ENCODE data around the gene PIGBOS1.
A peak's percentile ranks its signal among the peaks of the same experiment; 100 is the strongest.

PIGBOS1 gene

DNA sequence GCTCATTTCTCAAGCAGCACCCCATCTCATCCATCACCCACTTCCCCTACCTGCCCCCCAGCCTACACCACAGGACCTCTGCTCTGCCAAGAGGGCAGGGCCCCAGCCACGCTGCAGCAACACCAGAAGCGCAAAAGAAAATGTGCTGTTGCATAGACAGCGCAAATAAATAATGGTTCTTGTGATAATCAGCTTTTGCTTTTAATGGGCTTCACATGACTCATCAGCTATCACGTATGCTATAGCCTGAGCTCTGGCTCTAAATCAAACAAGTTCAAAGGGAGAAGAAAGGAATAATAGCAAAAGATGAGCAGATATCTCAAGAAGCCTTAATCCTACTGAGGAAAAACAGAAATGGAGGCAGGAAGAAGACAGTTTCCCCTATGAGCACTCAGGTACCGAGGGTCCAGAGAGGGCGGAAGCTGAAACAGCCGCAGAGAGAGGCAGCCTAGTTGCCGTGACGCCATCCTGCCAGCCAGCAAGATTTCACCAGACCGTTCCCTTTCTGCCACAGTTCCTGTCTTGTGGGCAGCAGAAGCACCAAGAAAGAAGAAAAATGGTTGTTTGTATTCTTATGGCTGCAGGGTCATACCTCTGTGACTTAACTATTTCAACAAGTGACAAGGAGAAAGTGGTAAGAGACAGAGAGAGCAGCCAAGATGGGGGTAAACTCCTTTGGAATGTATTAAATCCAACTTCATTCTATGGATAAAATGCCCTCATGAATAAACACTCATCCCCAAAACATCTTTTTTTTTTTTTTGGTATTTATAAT lies 51.3 kb downstream of the PIGBOS1 start:
- Histone ChIP-seq H4K20me1 (ENCODE audit: low read depth, low read length) (no peaks in the 10 kb centered on the region; the same call in 1 of the 2 replicates), H3K4me2 (ENCODE audit: low read depth, low read length, poor library complexity, severe bottlenecking) (peak overlapping the region; percentile 23), H3K79me2 (ENCODE audit: insufficient read depth, low read length) (no peaks in the 10 kb centered on the region), H2AFZ (ENCODE audit: low read depth, low read length, severe bottlenecking) (peak overlapping the region; percentile 63), H3F3A (ENCODE audit: insufficient read depth) (no peaks in the 10 kb centered on the region), H3K4me3 (ENCODE audit: insufficient read depth, low read length, poor library complexity, severe bottlenecking) (no peak overlapping the region), H3K27ac (ENCODE audit: low read depth, low read length) (no peak overlapping the region), H3K9me2 (replicated peaks; ENCODE audit: insufficient read depth, low read length) (no peaks in the 10 kb centered on the region), H3K9me3 (ENCODE audit: insufficient read depth, low read length) (no peaks in the 10 kb centered on the region), H3K36me3 (ENCODE audit: low read length) (no peaks in the 10 kb centered on the region), H3K9ac (ENCODE audit: low read length) (no peak overlapping the region), H3K27me3 (ENCODE audit: low read length) (no peaks in the 10 kb centered on the region)
- TF ChIP-seq, protein P1, sequence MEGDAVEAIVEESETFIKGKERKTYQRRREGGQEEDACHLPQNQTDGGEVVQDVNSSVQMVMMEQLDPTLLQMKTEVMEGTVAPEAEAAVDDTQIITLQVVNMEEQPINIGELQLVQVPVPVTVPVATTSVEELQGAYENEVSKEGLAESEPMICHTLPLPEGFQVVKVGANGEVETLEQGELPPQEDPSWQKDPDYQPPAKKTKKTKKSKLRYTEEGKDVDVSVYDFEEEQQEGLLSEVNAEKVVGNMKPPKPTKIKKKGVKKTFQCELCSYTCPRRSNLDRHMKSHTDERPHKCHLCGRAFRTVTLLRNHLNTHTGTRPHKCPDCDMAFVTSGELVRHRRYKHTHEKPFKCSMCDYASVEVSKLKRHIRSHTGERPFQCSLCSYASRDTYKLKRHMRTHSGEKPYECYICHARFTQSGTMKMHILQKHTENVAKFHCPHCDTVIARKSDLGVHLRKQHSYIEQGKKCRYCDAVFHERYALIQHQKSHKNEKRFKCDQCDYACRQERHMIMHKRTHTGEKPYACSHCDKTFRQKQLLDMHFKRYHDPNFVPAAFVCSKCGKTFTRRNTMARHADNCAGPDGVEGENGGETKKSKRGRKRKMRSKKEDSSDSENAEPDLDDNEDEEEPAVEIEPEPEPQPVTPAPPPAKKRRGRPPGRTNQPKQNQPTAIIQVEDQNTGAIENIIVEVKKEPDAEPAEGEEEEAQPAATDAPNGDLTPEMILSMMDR (IDR thresholded peaks at IDR 0.05; ENCODE audit: insufficient read depth, low read length, poor library complexity, severe bottlenecking) = no peak
- TF ChIP-seq EZH2phosphoT487 (conservative IDR thresholded peaks at IDR 0.05; ENCODE audit: low read length) = no peak
